GM12875 (cell line): ENCODE results near the gene HTT-AS.

ENCODE experiments used
- H3K4me3 ChIP-seq: one replicate; pipeline ENCODE4 v1.5.1; 2011; ENCODE audit warnings: low read depth, low read length, control low read depth
- TF ChIP-seq, protein P1 (sequence below): IDR thresholded peaks from 2 replicates; pipeline ENCODE4 v1.5.1; 2011; ENCODE audit warnings: low read depth, mild to moderate bottlenecking, control low read depth, inconsistent platforms, low read length, moderate library complexity, borderline replicate concordance; ENCODE audit not compliant: insufficient read depth

The HTT-AS gene

DNA sequence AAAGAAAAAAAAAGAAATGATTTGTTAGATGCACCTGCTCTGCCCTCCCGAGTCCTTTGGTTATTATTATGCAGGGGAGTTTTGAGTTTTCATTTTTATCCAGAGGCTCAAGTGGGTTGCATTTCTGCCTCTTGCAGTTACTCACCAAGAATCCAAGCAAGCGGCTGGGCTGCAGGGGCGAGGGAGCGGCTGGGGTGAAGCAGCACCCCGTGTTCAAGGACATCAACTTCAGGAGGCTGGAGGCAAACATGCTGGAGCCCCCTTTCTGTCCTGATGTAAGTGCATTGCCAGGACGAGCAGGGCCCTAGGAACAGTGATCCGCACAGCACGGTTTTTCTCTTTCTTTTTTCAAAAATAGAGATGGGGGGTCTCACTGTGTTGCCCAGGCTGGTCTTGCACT, 39.1 kb downstream of the HTT-AS start:
- TF ChIP-seq, protein P1, sequence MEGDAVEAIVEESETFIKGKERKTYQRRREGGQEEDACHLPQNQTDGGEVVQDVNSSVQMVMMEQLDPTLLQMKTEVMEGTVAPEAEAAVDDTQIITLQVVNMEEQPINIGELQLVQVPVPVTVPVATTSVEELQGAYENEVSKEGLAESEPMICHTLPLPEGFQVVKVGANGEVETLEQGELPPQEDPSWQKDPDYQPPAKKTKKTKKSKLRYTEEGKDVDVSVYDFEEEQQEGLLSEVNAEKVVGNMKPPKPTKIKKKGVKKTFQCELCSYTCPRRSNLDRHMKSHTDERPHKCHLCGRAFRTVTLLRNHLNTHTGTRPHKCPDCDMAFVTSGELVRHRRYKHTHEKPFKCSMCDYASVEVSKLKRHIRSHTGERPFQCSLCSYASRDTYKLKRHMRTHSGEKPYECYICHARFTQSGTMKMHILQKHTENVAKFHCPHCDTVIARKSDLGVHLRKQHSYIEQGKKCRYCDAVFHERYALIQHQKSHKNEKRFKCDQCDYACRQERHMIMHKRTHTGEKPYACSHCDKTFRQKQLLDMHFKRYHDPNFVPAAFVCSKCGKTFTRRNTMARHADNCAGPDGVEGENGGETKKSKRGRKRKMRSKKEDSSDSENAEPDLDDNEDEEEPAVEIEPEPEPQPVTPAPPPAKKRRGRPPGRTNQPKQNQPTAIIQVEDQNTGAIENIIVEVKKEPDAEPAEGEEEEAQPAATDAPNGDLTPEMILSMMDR: no peak
- no peak overlapping the region for H3K4me3 ChIP-seq

DNA sequence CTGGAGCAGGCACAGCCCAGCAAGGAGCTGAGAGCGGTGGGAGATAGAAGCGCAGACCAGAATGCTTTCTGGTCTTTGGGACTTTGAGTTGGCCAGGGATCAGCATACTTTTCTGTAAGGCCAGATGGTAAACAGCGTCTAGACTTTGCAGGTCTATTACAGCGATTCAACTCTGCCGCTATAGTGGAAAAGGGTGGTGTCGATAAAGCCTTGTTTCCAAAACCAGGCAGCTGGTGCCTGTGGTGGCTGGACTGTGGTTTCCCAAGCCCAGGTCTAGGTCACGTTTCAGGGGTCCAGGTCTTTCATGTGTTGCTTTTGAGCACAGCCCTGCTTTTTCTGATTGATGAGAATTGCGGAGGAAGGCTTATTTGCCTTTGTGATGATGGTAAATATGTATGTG, 40.1 kb downstream of the HTT-AS start:
- TF ChIP-seq, protein P1: no peak
- no peak overlapping the region for H3K4me3 ChIP-seq

DNA sequence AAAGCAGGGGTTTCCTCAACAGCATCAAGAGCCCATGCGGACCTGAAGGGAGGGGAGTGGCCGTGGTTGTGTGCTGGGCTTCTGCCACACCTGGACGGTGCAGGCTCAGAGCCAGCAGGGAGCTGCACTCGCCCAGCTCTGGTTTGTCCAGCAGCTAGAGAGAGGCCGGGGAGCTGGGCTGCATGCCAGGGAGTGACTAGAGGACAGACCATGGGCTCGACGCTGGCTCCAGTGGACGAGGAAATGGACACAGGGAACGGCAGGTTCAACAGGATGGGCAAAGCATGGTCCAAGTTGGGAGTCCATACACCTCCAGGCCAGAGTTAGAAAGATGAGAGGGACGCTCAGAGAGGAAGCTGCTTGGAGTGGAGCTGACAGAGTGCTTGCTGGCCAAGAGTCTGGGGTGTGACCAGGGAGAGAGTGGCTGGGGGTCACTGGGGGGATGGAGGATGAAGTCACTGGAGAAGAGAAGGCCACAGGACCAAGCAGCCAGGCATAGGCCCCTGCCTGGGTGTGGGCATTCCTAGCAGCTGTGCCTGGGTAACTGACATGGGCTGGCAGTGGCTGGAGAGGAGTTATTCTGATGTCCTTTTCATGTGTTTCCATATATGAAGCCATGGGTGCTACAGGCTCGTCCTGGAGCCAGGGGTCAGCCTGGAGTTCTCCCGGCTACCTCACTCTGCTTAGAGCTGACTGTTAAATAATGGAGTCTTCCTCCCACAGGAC, 42.8 kb downstream of the HTT-AS start:
- no peak overlapping the region for H3K4me3 ChIP-seq
- TF ChIP-seq, protein P1: no peak

DNA sequence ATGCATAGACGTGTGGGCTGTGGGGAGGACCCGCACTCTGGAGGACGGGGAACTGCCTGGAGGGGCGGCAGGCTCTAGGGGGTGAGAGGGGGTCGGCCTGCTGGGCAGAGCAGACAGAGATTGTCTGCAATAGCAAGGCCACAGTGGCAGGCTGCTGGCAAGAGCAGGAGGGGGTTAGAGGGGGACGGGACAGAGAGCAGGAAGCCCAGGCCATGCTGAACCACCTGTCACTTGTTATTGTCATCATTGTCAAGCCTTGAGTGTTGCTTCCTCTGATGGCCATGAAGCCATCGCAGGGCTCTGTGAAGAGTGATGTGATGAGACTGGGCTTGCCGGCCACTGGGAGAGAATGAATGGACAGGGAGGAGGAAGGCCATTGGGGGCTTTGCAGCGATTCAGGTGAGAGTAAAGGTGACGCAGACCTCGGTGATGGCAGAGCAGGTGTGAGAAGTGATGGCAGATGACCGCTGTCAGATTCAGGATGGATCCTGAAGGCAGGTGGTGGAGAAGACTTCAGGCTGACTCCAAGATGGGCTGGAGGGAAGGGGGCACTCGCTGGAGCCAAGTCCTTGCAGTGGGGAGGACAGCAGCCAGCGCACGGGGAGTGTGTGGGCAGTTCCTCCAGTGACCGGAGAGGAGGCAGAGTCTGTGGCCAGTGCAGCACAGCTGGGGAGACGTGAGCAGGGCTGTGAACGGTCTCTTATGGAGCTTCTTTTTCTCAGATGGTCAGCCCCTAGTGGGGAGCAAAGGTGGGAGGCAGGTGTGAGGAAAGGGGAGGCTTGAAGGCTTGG, 43.6 kb downstream of the HTT-AS start:
- TF ChIP-seq, protein P1: no peak

DNA sequence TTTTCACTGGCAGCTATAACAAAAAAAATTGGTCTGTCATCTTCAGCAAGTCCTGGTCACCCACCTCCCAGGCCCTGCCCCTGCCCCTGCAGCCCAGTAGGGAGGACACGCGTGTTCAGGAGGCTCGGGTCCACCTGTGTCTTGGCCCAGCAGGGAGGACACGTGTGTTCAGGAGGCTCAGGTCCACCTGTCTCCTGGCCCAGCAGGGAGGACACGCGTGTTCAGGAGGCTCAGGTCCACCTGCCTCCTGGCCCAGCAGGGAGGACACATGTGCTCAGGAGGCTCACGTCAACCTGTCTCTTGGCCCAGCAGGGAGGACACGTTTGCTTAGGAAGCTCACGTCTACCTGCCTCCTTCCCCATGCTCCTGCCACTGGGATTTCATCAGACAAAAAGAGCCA, 44.9 kb downstream of the HTT-AS start:
- TF ChIP-seq, protein P1: no peak
- H3K4me3 ChIP-seq: no peak overlapping the region

More for the DNA sequence above, 43.6 kb downstream of the HTT-AS start:
- H3K4me3 ChIP-seq: no peak overlapping the region

DNA sequence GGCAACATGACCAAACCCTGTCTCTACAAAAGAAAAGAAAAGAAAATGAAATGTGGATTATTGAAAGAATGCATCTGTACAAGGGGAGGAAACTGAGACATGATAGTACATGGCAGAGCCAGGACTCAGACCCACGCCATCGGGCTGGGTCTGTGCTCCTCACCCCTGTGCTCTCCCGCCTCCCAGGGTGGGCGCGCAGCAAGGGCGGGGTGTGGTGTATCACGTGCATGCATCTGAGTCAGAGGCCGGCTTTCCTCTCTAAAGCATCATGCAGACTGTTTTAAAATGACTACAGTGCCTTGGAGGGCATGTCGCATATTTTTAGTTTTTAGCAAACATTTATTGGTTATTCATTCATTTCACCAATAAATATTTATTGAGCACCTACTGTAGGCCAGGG, 47.8 kb downstream of the HTT-AS start:
- TF ChIP-seq, protein P1: no peak
- no peak overlapping the region for H3K4me3 ChIP-seq

DNA sequence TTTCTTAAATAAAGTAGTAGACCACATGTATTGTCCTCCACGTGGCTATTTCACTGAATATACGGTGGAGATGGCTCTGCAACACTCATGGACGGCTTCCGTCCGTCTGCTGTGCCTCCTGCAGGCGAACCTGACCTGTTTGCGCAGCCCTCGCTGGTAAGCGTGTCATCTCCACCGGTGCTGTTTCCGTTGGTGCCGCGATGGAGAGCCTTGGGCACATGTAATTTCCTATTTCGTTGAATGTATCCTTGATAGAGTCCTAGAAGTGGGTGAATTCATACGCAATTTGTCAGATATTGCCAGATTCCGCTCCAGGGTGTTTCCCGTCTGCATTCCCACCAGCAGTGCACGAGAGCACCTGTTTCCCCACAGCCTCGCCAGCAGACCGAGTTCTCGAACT, 48.5 kb downstream of the HTT-AS start:
- TF ChIP-seq, protein P1: no peak

More for the DNA sequence above, 48.5 kb downstream of the HTT-AS start:
- H3K4me3 ChIP-seq: no peak overlapping the region
